ENCODE data around the gene LMLN. TPM values are rescaled to one million over a fixed set of nuclear protein-coding genes. Genes with fewer than 3 reads are reported as not detected.
A peak's percentile ranks its signal among the peaks of the same experiment; 100 is the strongest.

Gene LMLN
- total and polyA plus RNA-seq, 4 donors = 2.4 to 17.2 (median 8.2) TPM

DNA sequence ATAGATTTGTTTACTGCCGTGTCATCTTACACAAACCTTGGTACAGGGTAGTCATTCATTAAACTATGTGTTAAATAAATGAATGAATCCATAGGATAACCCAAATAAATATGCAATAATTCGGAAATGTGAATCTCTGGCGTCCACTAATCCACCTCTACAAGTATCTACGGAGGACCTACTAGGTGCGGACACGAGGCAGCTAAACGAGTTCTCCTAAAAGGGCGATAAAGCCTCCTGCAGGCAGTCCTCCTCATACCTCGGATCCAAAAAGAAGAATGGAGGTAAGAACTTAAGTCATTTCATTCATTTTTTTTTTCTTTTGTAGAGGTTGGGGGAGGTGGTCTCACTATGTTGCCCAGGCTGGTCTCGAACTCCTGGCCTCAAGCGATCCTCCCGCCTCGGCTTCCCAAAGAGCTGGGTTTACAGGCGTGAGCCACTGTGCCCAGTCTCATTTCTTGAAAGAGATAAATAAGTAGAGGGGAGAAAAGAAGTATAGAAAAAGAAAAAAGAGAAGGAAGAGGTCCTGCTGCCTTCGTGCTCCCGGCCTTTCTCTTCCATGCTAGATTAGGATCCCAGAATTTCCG, 10.7 kb upstream of the LMLN start:
- Histone ChIP-seq H3K9ac (ENCODE audit: insufficient read depth in 1 of 2, low read length in 2 of 2) (peak overlapping the region; percentile 83 to 98), H3K27me3 (ENCODE audit: control insufficient read depth in 3 of 3, insufficient read depth in 3 of 3, low read length in 2 of 3) (no peaks in the 10 kb centered on the region), H3K36me3 (ENCODE audit: control insufficient read depth in 4 of 4, insufficient read depth in 4 of 4, low read length in 4 of 4) (peaks cover 6 to 30% (median 20%) of the 10 kb centered on the region in 4 donors), H3K4me3 (peak overlapping the region; percentile 48), H3K4me1 (ENCODE audit: control insufficient read depth in 5 of 5, insufficient read depth in 5 of 5, low read length in 5 of 5) (peaks cover 8 to 17% (median 15%) of the 10 kb centered on the region in 5 donors), H3K27ac (ENCODE audit: low read depth in 1 of 2, low read length in 1 of 2) (peak overlapping the region in 1 of 2 donors; percentile 96), H3K9me3 (ENCODE audit: control insufficient read depth in 4 of 4, insufficient read depth in 3 of 4, low read length in 3 of 4) (no peaks in the 10 kb centered on the region)
- DNase-seq (peak in 1 of 3 donors; percentile 11), ATAC-seq (ENCODE audit: insufficient read depth, low FRiP score) (no peak)
- 19 to 22% methylated on average over 17 of the region's 17 CpGs for WGBS, 2 donors
- no peak for TF ChIP-seq CTCF (IDR thresholded peaks at IDR 0.05; ENCODE audit: control extremely low read depth, extremely low read depth)

DNA sequence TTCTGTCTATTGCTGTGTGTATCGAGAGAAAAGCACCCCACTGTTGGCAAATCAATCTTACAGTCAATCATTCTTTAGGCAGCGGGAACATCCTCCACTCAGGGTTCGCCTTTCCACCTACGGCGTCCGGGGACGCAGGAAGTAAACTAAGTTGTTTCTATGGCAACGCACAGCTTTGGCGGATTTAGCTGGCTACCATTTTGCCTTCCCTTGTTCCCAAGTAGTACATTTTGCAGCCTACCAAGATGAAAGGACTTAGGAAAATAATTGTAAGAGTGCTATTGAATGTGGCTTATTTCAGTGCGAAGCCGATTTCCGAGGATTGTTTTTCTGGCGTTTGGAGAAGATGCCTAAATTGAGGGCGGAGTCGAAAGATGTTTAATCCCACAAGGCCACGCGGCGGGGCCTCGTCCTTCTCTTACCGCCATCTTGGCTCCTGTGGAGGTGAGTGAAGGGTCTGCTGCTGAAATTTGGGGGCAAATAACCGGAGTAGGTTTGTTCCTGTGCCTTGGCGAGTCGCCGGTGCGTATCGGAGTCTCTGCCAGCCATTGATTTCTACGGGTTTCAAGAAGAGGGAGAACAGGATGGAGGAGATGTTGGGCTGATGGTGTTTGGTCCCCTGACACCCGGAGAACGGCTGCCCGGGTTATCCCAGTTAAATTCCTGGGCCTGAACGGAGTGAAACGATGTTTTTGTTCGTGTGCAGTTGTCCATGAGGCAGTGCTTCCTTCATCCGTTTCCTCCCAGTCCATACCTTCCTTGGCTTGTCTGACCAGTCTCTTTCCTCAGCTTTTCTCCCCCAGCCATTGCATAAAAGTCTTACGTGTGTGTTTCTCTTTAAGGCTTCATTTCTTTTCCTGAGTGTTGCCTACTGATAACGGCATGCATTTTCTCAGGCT, 10.0 kb upstream of the LMLN start, which contains the start of gene RPL35A:
TSS of gene RPL35A (plus strand) at position 413 of the 899 bp plus-strand sequence. CDS start 778 bp downstream, outside the sequence.
- Histone ChIP-seq H3K9me3 (ENCODE audit: control insufficient read depth in 4 of 4, insufficient read depth in 3 of 4, low read length in 3 of 4) (no peaks in the 10 kb centered on the region), H3K36me3 (ENCODE audit: control insufficient read depth in 4 of 4, insufficient read depth in 4 of 4, low read length in 4 of 4) (peaks cover 13 to 32% (median 26%) of the 10 kb centered on the region in 4 donors), H3K9ac (ENCODE audit: insufficient read depth in 1 of 2, low read length in 2 of 2) (peak within 1 kb of the TSS; percentile 99), H3K27ac (ENCODE audit: low read depth in 1 of 2, low read length in 1 of 2) (peak within 1 kb of the TSS; percentile 82 to 96), H3K4me1 (ENCODE audit: control insufficient read depth in 5 of 5, insufficient read depth in 5 of 5, low read length in 5 of 5) (peaks cover 8 to 17% (median 15%) of the 10 kb centered on the region in 5 donors), H3K4me3 (peak within 1 kb of the TSS; percentile 90), H3K27me3 (ENCODE audit: control insufficient read depth in 3 of 3, insufficient read depth in 3 of 3, low read length in 2 of 3) (no peaks in the 10 kb centered on the region)
- ATAC-seq (ENCODE audit: insufficient read depth, low FRiP score) (peak; percentile 89), DNase-seq (peak; percentile 93 to 99 (median 98))
- 0 to 1% methylated on average over 36 of the region's 36 CpGs for WGBS, 2 donors
- no peak for TF ChIP-seq CTCF (IDR thresholded peaks at IDR 0.05; ENCODE audit: control extremely low read depth, extremely low read depth)

DNA sequence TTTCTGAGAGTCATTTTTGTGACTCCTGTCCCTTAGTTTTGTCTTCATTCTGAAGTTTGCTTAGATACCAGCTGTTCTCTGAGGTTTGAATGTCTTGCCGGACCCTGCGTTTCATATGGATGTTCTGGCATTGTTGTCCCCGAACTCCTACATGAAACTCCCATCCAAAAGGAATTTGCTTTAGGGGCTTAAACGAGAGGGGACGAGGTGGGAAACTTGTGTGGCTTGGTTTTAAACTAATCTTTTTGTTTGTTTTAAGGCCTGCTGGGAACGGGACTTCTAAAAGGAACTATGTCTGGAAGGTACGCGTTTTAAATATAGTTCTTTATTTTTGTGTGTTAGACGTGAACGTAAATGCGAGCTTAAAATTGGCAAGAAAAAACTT, 9.3 kb upstream of the LMLN start:
- DNase-seq = no peak
- no peaks in the 10 kb centered on the region for H3K27me3 ChIP-seq (ENCODE audit: control insufficient read depth in 3 of 3, insufficient read depth in 3 of 3, low read length in 2 of 3)
- H3K27ac ChIP-seq (ENCODE audit: low read depth in 1 of 2, low read length in 1 of 2) = peak overlapping the region; percentile 82 to 96
- peaks cover 8 to 17% (median 15%) of the 10 kb centered on the region in 5 donors for H3K4me1 ChIP-seq (ENCODE audit: control insufficient read depth in 5 of 5, insufficient read depth in 5 of 5, low read length in 5 of 5)
- H3K4me3 ChIP-seq = peak overlapping the region; percentile 90
- H3K36me3 ChIP-seq (ENCODE audit: control insufficient read depth in 4 of 4, insufficient read depth in 4 of 4, low read length in 4 of 4) = peaks cover 16 to 36% (median 30%) of the 10 kb centered on the region in 4 donors
- ATAC-seq (ENCODE audit: insufficient read depth, low FRiP score) = no peak
- no peaks in the 10 kb centered on the region for H3K9me3 ChIP-seq (ENCODE audit: control insufficient read depth in 4 of 4, insufficient read depth in 3 of 4, low read length in 3 of 4)
- WGBS, 2 donors = 1% methylated on average over 11 of the region's 11 CpGs
- TF ChIP-seq CTCF (IDR thresholded peaks at IDR 0.05; ENCODE audit: control extremely low read depth, extremely low read depth) = no peak
- H3K9ac ChIP-seq (ENCODE audit: insufficient read depth in 1 of 2, low read length in 2 of 2) = peak overlapping the region; percentile 99

All from lung (tissue), 12 donors.